Measurements from ENCODE around the gene CEACAM5. TPM values are rescaled to one million over a fixed set of nuclear protein-coding genes. Genes with fewer than 3 reads are reported as not detected.

Gene CEACAM5
- total RNA-seq, 2 experiments from 2014 or later: not detected

DNA sequence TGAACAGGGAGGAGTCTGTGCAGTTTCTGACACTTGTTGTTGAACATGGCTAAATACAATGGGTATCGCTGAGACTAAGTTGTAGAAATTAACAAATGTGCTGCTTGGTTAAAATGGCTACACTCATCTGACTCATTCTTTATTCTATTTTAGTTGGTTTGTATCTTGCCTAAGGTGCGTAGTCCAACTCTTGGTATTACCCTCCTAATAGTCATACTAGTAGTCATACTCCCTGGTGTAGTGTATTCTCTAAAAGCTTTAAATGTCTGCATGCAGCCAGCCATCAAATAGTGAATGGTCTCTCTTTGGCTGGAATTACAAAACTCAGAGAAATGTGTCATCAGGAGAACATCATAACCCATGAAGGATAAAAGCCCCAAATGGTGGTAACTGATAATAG, 63.0 kb downstream of the CEACAM5 start:
- DNase-seq (ENCODE audit: low spot score): no peak
- no TSS peak for BruUV-seq (replicated peaks)
- POLR2A ChIA-PET: no interaction called here
- H3K27ac ChIP-seq (ENCODE audit: low read depth, low read length, poor library complexity, severe bottlenecking): no peak overlapping the region
- intact Hi-C loops (cut with micrococcal nuclease; ENCODE audit: unreplicated experiment): no loop called here
- H3K4me1 ChIP-seq (ENCODE audit: insufficient read depth, low read length, poor library complexity, severe bottlenecking): no peaks in the 10 kb centered on the region
- no peaks in the 10 kb centered on the region for H3K79me2 ChIP-seq (ENCODE audit: insufficient read depth, low read depth, low read length)
- H3K36me3 ChIP-seq (ENCODE audit: insufficient read depth, low read length): no peaks in the 10 kb centered on the region
- TF ChIP-seq, protein P1, sequence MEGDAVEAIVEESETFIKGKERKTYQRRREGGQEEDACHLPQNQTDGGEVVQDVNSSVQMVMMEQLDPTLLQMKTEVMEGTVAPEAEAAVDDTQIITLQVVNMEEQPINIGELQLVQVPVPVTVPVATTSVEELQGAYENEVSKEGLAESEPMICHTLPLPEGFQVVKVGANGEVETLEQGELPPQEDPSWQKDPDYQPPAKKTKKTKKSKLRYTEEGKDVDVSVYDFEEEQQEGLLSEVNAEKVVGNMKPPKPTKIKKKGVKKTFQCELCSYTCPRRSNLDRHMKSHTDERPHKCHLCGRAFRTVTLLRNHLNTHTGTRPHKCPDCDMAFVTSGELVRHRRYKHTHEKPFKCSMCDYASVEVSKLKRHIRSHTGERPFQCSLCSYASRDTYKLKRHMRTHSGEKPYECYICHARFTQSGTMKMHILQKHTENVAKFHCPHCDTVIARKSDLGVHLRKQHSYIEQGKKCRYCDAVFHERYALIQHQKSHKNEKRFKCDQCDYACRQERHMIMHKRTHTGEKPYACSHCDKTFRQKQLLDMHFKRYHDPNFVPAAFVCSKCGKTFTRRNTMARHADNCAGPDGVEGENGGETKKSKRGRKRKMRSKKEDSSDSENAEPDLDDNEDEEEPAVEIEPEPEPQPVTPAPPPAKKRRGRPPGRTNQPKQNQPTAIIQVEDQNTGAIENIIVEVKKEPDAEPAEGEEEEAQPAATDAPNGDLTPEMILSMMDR (conservative IDR thresholded peaks at IDR 0.05; ENCODE audit: low read length): no peak
- TF ChIP-seq EZH2phosphoT487 (IDR thresholded peaks at IDR 0.05; ENCODE audit: borderline replicate concordance, low read depth, low read length): no peak
- H3K4me3 ChIP-seq (ENCODE audit: low read depth, low read length, poor library complexity, severe bottlenecking): no peak overlapping the region
- H3K4me2 ChIP-seq (ENCODE audit: low read length): no peak overlapping the region
- CTCF ChIA-PET (ENCODE audit: unreplicated experiment): no interaction called here
- H2AFZ ChIP-seq (ENCODE audit: low read length): no peak overlapping the region
- H3K9me3 ChIP-seq (ENCODE audit: low read length): no peaks in the 10 kb centered on the region
- no peaks in the 10 kb centered on the region for H4K20me1 ChIP-seq (ENCODE audit: insufficient read depth, low read length)
- H3K9me2 ChIP-seq (ENCODE audit: insufficient read depth, low read length): no peaks in the 10 kb centered on the region

DNA sequence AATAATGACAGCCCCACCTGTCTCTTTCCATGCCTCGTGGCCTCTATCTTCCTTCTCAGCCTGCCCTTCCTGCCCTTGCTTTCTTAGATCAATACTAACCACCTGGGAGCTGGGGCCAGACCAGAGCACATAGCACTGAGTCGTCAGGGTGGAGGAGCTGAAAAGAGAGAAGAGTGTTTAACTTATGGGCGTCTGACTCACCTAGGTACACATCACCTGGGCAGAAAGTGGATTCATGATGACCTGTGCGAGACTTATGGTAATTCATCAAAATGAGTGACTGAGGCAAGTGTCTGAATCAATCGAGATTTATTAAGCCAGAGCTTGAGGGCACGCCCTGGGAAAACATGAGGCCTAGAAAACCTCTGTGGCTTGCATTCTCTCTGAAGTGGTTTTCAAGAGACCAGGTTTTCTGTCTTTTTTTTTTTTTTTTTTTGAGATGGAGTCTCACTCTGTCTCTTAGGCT, 66.1 kb downstream of the CEACAM5 start:
- ChIA-PET CTCF (ENCODE audit: unreplicated experiment) (interaction anchor here (0.6 kb wide), 1 partner anchor 16 kb away, joined by 3 read pairs; no protein-coding TSS in a partner anchor), POLR2A (interaction anchor here (0.7 kb wide), 1 partner anchor 752 kb away, joined by 3 read pairs; no protein-coding TSS in a partner anchor)
- no TSS peak for BruUV-seq (replicated peaks)
- Histone ChIP-seq H3K27ac (ENCODE audit: low read depth, low read length, poor library complexity, severe bottlenecking) (no peak overlapping the region), H3K9me3 (ENCODE audit: low read length) (no peaks in the 10 kb centered on the region), H4K20me1 (ENCODE audit: insufficient read depth, low read length) (no peaks in the 10 kb centered on the region), H3K4me1 (ENCODE audit: insufficient read depth, low read length, poor library complexity, severe bottlenecking) (no peaks in the 10 kb centered on the region), H2AFZ (ENCODE audit: low read length) (no peak overlapping the region), H3K79me2 (ENCODE audit: insufficient read depth, low read depth, low read length) (no peaks in the 10 kb centered on the region), H3K9me2 (ENCODE audit: insufficient read depth, low read length) (no peaks in the 10 kb centered on the region), H3K4me2 (ENCODE audit: low read length) (no peak overlapping the region), H3K4me3 (ENCODE audit: low read depth, low read length, poor library complexity, severe bottlenecking) (no peak overlapping the region), H3K36me3 (ENCODE audit: insufficient read depth, low read length) (no peaks in the 10 kb centered on the region)
- TF ChIP-seq EZH2phosphoT487 (IDR thresholded peaks at IDR 0.05; ENCODE audit: borderline replicate concordance, low read depth, low read length): no peak
- TF ChIP-seq, protein P1 (conservative IDR thresholded peaks at IDR 0.05; ENCODE audit: low read length): no peak
- intact Hi-C loops (cut with micrococcal nuclease; ENCODE audit: unreplicated experiment): no loop called here
- DNase-seq (ENCODE audit: low spot score): no peak

DNA sequence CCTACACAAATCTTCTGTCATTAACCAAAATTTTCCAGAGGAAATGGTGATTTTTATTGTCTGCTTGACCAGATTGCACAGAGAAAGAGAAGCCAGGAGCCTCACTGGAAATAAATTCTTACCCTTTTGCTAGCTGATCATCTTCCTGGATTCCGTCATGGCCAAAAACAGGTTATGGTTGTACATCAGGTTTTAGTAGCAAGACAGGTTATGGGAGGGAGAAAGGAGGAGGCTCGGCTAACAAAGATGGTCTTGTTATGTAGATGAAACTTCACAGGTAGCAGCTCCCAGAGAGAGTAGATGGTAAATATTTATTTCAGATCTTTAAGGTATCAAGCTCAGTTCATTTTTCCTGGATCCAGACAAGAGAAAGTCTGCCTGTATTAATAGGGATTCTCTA, 68.3 kb downstream of the CEACAM5 start:
- intact Hi-C loops (cut with micrococcal nuclease; ENCODE audit: unreplicated experiment): no loop called here
- CTCF ChIA-PET (ENCODE audit: unreplicated experiment): no interaction called here
- POLR2A ChIA-PET: no interaction called here

More for the DNA sequence above, 68.3 kb downstream of the CEACAM5 start:
- no peaks in the 10 kb centered on the region for H3K4me1 ChIP-seq (ENCODE audit: insufficient read depth, low read length, poor library complexity, severe bottlenecking)
- H3K4me3 ChIP-seq (ENCODE audit: low read depth, low read length, poor library complexity, severe bottlenecking): no peak overlapping the region
- H3K9me2 ChIP-seq (ENCODE audit: insufficient read depth, low read length): no peaks in the 10 kb centered on the region
- no peaks in the 10 kb centered on the region for H3K79me2 ChIP-seq (ENCODE audit: insufficient read depth, low read depth, low read length)
- TF ChIP-seq EZH2phosphoT487 (IDR thresholded peaks at IDR 0.05; ENCODE audit: borderline replicate concordance, low read depth, low read length): no peak
- TF ChIP-seq, protein P1 (conservative IDR thresholded peaks at IDR 0.05; ENCODE audit: low read length): no peak
- DNase-seq (ENCODE audit: low spot score): no peak
- no peaks in the 10 kb centered on the region for H3K9me3 ChIP-seq (ENCODE audit: low read length)
- no TSS peak for BruUV-seq (replicated peaks)
- no peaks in the 10 kb centered on the region for H4K20me1 ChIP-seq (ENCODE audit: insufficient read depth, low read length)
- no peaks in the 10 kb centered on the region for H3K36me3 ChIP-seq (ENCODE audit: insufficient read depth, low read length)
- H2AFZ ChIP-seq (ENCODE audit: low read length): no peak overlapping the region
- no peak overlapping the region for H3K4me2 ChIP-seq (ENCODE audit: low read length)
- no peak overlapping the region for H3K27ac ChIP-seq (ENCODE audit: low read depth, low read length, poor library complexity, severe bottlenecking)

Other genes with a start within 250 kb of the CEACAM5 start
- gene CEACAM21, start 132.5 kb upstream of the CEACAM5 start, total RNA-seq (2014; rRNA removed; shearing (Covaris generic)): 25.9 and 40.8 TPM in 2 replicates
- gene CEACAM21, start 132.5 kb upstream of the CEACAM5 start, total RNA-seq (2022): 52.5 and 56.0 TPM in 2 replicates
- gene CEACAM4, start 81.6 kb upstream of the CEACAM5 start, total RNA-seq (2014; rRNA removed; shearing (Covaris generic)): not detected in 2 replicates
- not detected in 2 replicates for gene CEACAM4, start 81.6 kb upstream of the CEACAM5 start, total RNA-seq (2022)
- not detected in 2 replicates for gene CEACAM7, start 20.4 kb upstream of the CEACAM5 start, total RNA-seq (2014; rRNA removed; shearing (Covaris generic))
- gene CEACAM7, start 20.4 kb upstream of the CEACAM5 start, total RNA-seq (2022): not detected in 2 replicates
- gene CEACAM6, start 46.9 kb downstream of the CEACAM5 start, total RNA-seq (2014; rRNA removed; shearing (Covaris generic)): not detected in 2 replicates
- gene CEACAM6, start 46.9 kb downstream of the CEACAM5 start, total RNA-seq (2022): not detected in 2 replicates
- not detected in 2 replicates for gene CEACAM3, start 88.0 kb downstream of the CEACAM5 start, total RNA-seq (2014; rRNA removed; shearing (Covaris generic))
- gene CEACAM3, start 88.0 kb downstream of the CEACAM5 start, total RNA-seq (2022): not detected in 2 replicates
- not detected in 2 replicates for gene LYPD4, start 136.1 kb downstream of the CEACAM5 start, total RNA-seq (2014; rRNA removed; shearing (Covaris generic))
- not detected in 2 replicates for gene LYPD4, start 136.1 kb downstream of the CEACAM5 start, total RNA-seq (2022)
- gene DMRTC2, start 136.4 kb downstream of the CEACAM5 start, total RNA-seq (2014; rRNA removed; shearing (Covaris generic)): not detected in 2 replicates
- not detected in 2 replicates for gene DMRTC2, start 136.4 kb downstream of the CEACAM5 start, total RNA-seq (2022)
- 4,018 and 4,414 TPM in 2 replicates for gene RPS19, start 151.6 kb downstream of the CEACAM5 start, total RNA-seq (2014; rRNA removed; shearing (Covaris generic))
- 3,803 and 3,902 TPM in 2 replicates for gene RPS19, start 151.6 kb downstream of the CEACAM5 start, total RNA-seq (2022)
- 848 and 1,195 TPM in 2 replicates for gene CD79A, start 168.7 kb downstream of the CEACAM5 start, total RNA-seq (2014; rRNA removed; shearing (Covaris generic))
- 896 and 1,094 TPM in 2 replicates for gene CD79A, start 168.7 kb downstream of the CEACAM5 start, total RNA-seq (2022)
- gene ARHGEF1, start 174.6 kb downstream of the CEACAM5 start, total RNA-seq (2014; rRNA removed; shearing (Covaris generic)): 74.9 and 96.9 TPM in 2 replicates
- gene ARHGEF1, start 174.6 kb downstream of the CEACAM5 start, total RNA-seq (2022): 297 and 318 TPM in 2 replicates
- gene ERFL, start 219.8 kb downstream of the CEACAM5 start, total RNA-seq (2014; rRNA removed; shearing (Covaris generic)): 1.6 and 1.9 TPM in 2 replicates
- gene ERFL, start 219.8 kb downstream of the CEACAM5 start, total RNA-seq (2022): 5.9 and 6.8 TPM in 2 replicates

Measured in OCI-LY7 (cell line).